GM19099 (cell line): ENCODE measurements around the gene C5orf63.

Experiments used
- POLR2A ChIP-seq: IDR thresholded peaks from 3 replicates; pipeline ENCODE4 v1.6.1; 2011; ENCODE audit warnings: low read depth; ENCODE audit not compliant: insufficient read length; ENCODE audit errors: extremely low read depth

The C5orf63 gene

GRCh38 chr5:127004721-127005120, 68.6 kb downstream of the C5orf63 start:
- no peak for TF ChIP-seq POLR2A

- no peak for TF ChIP-seq POLR2A
Measured at GRCh38 chr5:127003798-127004495, 69.4 kb downstream of the C5orf63 start.

GRCh38 chr5:127002390-127002789, 70.9 kb downstream of the C5orf63 start:
- TF ChIP-seq POLR2A = no peak

GRCh38 chr5:127001621-127002296, 71.5 kb downstream of the C5orf63 start:
- TF ChIP-seq POLR2A = no peak
